Sigmoid colon (tissue), 3 donors: Measurements from ENCODE around the gene HTT.

Experiments used
- POLR2A ChIP-seq, 2 donors: fragments of 450-650 bp; IDR thresholded peaks; one replicate each; pipeline ENCODE4 v1.6.1; 2016; ENCODE audit warnings: antibody characterized with exemption in 2 of 2, mild to moderate bottlenecking in 2 of 2, moderate library complexity in 2 of 2
- TF ChIP-seq, protein P1 (sequence below), 4 experiments: fragments of 450-650 bp in 3 of 4; fragments of 200-600 bp in 1 of 4; IDR thresholded peaks; one replicate each; pipeline ENCODE4 v1.5.1; 2016 to 2019; ENCODE audit warnings: antibody characterized with exemption in 4 of 4, mild to moderate bottlenecking in 3 of 4, moderate library complexity in 2 of 4

DNA sequence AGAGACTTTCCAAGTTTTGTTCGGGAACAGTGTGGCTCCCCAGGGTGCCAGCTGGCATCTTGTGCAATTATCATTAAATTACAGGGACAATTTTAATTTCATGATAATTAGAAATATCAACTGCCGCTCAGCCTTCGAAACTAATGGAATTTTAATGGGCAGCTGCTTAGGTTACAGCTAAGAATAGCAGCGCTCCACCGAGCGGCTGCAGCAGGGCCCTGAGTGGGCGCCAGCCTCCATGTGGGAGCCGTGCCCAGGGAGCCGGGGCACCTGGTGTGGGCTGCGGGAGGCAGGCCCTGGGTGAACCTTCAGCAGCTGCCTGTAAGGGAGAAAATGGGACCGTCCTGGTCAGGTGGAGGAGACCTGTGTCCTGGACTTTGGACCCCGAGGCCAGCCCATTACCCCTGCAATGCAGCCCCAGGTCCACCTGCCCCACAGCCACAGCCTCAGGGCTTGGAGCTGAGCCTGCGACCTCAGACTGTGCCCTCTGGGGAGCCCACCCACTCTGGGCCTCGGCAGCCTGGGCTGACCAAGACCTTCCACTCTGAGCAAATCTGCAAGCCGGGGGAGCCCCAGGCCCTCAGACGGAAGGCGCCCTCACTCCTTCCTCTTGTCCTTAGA is 195.6 kb downstream of the HTT start:
- TF ChIP-seq POLR2A (IDR thresholded peaks at IDR 0.05): no peak
- TF ChIP-seq, protein P1, sequence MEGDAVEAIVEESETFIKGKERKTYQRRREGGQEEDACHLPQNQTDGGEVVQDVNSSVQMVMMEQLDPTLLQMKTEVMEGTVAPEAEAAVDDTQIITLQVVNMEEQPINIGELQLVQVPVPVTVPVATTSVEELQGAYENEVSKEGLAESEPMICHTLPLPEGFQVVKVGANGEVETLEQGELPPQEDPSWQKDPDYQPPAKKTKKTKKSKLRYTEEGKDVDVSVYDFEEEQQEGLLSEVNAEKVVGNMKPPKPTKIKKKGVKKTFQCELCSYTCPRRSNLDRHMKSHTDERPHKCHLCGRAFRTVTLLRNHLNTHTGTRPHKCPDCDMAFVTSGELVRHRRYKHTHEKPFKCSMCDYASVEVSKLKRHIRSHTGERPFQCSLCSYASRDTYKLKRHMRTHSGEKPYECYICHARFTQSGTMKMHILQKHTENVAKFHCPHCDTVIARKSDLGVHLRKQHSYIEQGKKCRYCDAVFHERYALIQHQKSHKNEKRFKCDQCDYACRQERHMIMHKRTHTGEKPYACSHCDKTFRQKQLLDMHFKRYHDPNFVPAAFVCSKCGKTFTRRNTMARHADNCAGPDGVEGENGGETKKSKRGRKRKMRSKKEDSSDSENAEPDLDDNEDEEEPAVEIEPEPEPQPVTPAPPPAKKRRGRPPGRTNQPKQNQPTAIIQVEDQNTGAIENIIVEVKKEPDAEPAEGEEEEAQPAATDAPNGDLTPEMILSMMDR (IDR thresholded peaks at IDR 0.05): no peak
